GM10266 (cell line): ENCODE measurements around the gene C19orf73.
A peak's percentile ranks its signal among the peaks of the same experiment; 100 is the strongest.

Experiments used
- DNase-seq: peaks from one replicate; pipeline ENCODE4 v3.0.0; 2012; ENCODE audit errors: extremely low spot score
- CTCF ChIP-seq: IDR thresholded peaks from 2 replicates; pipeline ENCODE4 v1.5.1; 2012; ENCODE audit warnings: mild to moderate bottlenecking, low read depth; ENCODE audit not compliant: control insufficient read depth, insufficient read depth; ENCODE audit errors: missing control alignments

The C19orf73 gene

GRCh38 chr19:49160450-49161189 lies 41.7 kb upstream of the C19orf73 start:
- TF ChIP-seq CTCF = no peak

GRCh38 chr19:49157445-49158224 lies 38.7 kb upstream of the C19orf73 start, which contains the start of gene TRPM4:
Gene TRPM4, plus strand, starts transcription at chr19:49157792. Its CDS starts 75 bp downstream, at chr19:49157867.
- DNase-seq = peak; percentile 61
- no peak for TF ChIP-seq CTCF

More at GRCh38 chr19:49160450-49161189, 41.7 kb upstream of the C19orf73 start:
- DNase-seq = no peak

- DNase-seq = no peak
- no peak for TF ChIP-seq CTCF
Observed at GRCh38 chr19:49155820-49156346, 36.9 kb upstream of the C19orf73 start.

GRCh38 chr19:49155005-49155819 lies 36.3 kb upstream of the C19orf73 start, which contains the start of gene HRC:
Gene HRC, minus strand, starts transcription at chr19:49155396. Its CDS starts 159 bp downstream, at chr19:49155237.
- no peak for TF ChIP-seq CTCF
- DNase-seq = no peak

- no peak for DNase-seq
- TF ChIP-seq CTCF = no peak
Observed at GRCh38 chr19:49154279-49154678, 35.3 kb upstream of the C19orf73 start.

- DNase-seq = no peak
Observed at GRCh38 chr19:49153167-49153809, 34.3 kb upstream of the C19orf73 start.

More at GRCh38 chr19:49153167-49153809, 34.3 kb upstream of the C19orf73 start:
- no peak for TF ChIP-seq CTCF
